ENCODE measurements around the gene GPR42.
A peak's percentile ranks its signal among the peaks of the same experiment; 100 is the strongest.
"Not testable (repeated sequence)": the region's sequence is repeated elsewhere in the genome, so short reads cannot be mapped to it uniquely, and the experiment has no call there.

GPR42 gene

GRCh38 chr19:35347171-35347929 lies 23.5 kb upstream of the GPR42 start, which contains the start of gene FFAR1:
Gene FFAR1, plus strand, starts transcription at chr19:35347902. Its CDS starts 3,650 bp downstream, at chr19:35351552.
- DNase-seq, result no peak

DNA sequence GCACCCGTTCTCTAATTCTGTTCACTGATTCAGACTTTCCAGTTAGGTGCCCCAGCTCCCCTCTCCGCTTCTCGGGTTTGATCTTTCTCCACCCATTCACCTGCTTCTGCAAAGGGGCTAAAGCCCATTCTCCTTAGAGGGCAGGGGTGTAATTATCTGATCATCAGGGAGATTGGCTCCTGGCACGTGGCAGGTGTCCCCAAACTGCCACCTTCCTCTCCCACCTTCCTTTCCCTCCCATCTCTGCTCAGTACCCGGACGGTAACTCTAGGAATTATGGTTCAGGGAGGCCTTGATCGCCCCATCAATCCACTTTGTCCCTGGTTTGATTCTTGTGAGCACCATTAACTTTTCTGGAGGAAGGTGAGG lies 23.0 kb upstream of the GPR42 start:
- no peak for DNase-seq

- no peak for DNase-seq
These were observed 21.8 kb upstream of the GPR42 start for GRCh38 chr19:35348911-35349611.

- peak; percentile 13 for DNase-seq
These were observed 21.0 kb upstream of the GPR42 start for GRCh38 chr19:35349614-35350521.

DNA sequence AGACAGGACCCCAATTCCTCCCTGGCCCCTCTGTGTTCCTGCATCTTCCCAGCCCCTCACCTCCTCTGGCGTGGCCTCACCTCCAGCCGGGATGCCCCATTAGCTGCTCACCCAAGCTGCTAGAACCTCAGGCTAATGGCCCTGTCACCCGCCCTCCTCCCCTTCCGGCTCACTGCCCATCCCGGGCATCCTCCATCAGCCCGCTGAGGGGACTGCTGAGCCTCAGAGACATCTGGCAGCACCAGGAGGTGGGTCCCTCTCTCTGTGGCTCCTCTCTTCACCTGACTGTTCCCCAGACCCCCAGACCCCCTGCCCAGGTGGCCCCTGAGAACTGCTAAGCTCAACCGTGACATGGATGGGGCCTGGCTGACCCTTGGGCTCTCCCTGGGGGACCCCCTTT lies 20.3 kb upstream of the GPR42 start:
- no peak for DNase-seq

DNA sequence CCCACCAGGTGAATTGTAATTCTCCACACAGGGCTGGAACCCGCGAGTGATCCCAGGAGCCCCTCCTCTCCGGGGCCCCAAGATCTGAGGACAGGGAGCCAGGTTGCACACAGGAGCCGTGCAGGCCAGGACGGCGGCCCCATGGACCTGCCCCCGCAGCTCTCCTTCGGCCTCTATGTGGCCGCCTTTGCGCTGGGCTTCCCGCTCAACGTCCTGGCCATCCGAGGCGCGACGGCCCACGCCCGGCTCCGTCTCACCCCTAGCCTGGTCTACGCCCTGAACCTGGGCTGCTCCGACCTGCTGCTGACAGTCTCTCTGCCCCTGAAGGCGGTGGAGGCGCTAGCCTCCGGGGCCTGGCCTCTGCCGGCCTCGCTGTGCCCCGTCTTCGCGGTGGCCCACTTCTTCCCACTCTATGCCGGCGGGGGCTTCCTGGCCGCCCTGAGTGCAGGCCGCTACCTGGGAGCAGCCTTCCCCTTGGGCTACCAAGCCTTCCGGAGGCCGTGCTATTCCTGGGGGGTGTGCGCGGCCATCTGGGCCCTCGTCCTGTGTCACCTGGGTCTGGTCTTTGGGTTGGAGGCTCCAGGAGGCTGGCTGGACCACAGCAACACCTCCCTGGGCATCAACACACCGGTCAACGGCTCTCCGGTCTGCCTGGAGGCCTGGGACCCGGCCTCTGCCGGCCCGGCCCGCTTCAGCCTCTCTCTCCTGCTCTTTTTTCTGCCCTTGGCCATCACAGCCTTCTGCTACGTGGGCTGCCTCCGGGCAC lies 19.3 kb upstream of the GPR42 start:
- peak; percentile 13 for DNase-seq

GRCh38 chr19:35352177-35352447 lies 18.8 kb upstream of the GPR42 start:
- peak; percentile 12 for DNase-seq

DNA sequence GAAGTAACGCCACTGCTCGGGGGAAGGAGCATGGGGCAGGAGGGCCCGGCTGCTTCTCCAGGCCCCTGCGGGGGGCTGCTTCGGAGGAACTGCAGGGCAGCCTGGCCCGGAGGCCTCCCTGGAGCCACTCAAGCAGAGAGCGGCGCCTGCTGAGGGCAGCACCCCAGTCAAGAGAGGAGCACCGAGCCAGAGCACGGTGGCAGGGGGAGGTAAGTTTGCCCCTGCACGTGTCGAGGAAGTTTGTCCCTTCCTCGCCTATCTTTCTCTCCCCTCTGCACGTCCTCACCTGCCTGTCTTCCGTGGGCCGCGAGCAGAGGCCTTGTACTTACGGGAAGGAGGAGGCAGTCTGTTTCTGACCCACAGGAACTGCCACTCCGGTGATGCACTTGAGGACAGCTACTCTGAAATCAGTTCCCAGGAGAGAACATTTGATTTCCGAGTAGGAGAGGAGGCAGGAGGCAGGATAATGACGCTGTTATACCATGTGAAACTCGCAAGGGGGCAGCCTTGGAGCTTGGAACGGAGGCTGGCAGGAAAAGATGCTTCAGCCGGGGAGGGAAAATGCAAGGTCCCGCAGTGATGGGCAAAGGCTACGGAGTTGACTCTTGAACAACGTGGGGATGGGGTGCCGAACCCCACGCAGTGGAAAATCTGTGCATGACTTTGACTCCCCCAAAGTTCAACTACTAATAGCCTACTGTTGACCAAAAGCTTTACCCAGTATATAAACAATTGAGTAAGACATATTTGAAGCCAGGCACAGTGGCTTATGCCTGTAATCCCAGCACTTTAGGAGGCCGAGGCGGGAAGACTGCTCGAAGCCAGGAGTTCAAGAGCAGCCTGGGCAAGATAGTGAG lies 18.2 kb upstream of the GPR42 start:
- peak; percentile 66 for DNase-seq

- peak; percentile 10 for DNase-seq
These were observed 17.2 kb upstream of the GPR42 start for GRCh38 chr19:35353635-35354034.

DNA sequence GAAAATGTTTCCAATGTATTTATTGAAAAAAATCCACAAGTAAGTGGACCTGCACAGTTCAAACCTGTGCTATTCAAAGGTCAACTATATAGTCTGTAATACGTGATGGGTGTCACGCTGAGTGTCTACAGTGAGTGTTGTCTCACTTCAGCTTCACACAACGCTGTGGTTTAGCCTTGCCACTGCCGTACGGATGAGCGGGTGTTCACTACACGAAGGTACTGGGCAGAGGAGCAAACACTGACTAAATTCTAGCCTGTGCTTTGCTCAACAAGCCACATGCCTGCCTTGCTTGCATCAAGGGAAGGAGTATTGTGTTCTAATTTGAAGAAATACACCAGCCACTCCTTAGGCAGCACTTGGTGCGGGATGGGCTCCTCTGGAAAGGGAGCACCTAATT lies 16.0 kb upstream of the GPR42 start:
- peak; percentile 3 for DNase-seq

DNA sequence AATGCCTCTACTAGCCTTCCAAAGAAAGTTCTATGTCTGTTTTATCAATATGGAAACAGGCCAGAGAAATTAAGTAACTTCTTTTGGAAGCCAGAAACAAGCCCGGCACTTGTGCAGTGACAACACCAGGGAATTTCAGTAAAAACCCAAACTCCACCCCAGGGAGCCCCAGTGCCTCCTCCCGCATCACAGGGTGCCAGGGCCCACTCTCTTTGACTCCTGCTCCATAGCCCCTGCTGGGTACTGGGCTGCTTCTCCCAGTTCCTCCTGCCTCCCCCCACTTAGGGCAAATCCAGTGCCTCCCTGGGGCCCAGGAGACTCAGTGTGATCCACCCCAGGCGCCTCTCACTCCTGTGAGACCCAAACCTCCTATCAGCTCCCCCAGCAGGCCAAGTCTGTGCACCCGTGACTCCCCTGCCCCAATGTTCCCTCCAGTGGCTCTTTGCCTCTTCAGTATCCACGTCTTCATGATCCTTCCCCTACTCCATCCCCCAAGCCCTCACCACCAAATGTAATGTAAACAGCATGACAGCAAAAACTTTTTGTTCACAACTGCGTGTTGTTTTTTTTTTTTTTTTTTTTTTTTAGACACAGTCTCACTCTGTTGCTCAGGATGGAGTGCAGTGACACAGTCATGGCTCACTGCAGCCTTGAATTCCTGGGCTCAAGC lies 14.9 kb upstream of the GPR42 start:
- peak; percentile 7 for DNase-seq

GRCh38 chr19:35357867-35358573 lies 12.8 kb upstream of the GPR42 start, which contains the start of gene FFAR3:
Gene FFAR3, plus strand, starts transcription at chr19:35358460. Its CDS starts 431 bp downstream, at chr19:35358891.
- DNase-seq, result no peak

- not testable (repeated sequence) for DNase-seq
These were observed 12.0 kb upstream of the GPR42 start for GRCh38 chr19:35358834-35359233.

DNA sequence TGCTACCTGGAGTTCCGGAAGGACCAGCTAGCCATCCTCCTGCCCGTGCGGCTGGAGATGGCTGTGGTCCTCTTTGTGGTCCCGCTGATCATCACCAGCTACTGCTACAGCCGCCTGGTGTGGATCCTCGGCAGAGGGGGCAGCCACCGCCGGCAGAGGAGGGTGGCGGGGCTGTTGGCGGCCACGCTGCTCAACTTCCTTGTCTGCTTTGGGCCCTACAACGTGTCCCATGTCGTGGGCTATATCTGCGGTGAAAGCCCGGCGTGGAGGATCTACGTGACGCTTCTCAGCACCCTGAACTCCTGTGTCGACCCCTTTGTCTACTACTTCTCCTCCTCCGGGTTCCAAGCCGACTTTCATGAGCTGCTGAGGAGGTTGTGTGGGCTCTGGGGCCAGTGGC lies 11.5 kb upstream of the GPR42 start:
- DNase-seq, result not testable (repeated sequence)

DNA sequence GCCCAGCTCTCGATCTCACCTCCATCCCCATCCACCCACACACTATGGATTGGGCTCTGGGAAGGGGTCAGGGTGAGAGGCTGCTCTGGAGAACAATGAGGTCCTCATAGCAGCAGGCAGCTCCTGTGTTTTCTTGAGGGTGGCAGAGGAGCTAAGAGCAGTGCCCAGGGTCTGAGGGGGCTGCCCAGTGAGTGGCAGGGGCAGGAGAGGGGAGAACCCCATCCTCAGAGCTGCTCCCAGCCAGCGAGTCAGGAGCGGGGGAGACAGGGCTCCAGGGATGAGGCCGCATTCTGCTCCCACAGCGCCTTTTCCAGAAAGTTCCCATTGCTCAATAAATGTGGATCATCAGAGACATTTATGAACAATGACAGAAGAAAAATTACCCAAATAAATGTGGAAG lies 10.8 kb upstream of the GPR42 start:
- not testable (repeated sequence) for DNase-seq

- no peak for DNase-seq
These were observed 9.9 kb upstream of the GPR42 start for GRCh38 chr19:35360880-35361420.

GRCh38 chr19:35362261-35363000 lies 8.4 kb upstream of the GPR42 start:
- no peak for DNase-seq

- DNase-seq, result no peak
These were observed 7.8 kb upstream of the GPR42 start for GRCh38 chr19:35363001-35363590.
